ENCODE results near the gene SCP2. TPM values are rescaled to one million over a fixed set of nuclear protein-coding genes. Genes with fewer than 3 reads are reported as not detected.

Gene SCP2
- total RNA-seq, 1 experiment from 2014 or later: 97.5 TPM

GRCh38 chr1:52906135-52906603, 20.9 kb upstream of the SCP2 start:
- H3K4me3 ChIP-seq (ENCODE audit: low read length): no peak overlapping the region
- H3K9ac ChIP-seq (ENCODE audit: low read length): no peak overlapping the region
- no peak for TF ChIP-seq EZH2 (IDR thresholded peaks at IDR 0.05; ENCODE audit: low read length, unreplicated experiment)
- no peak for TF ChIP-seq CTCF (conservative IDR thresholded peaks at IDR 0.05; ENCODE audit: low read depth, low read length)
- no peak for TF ChIP-seq EZH2phosphoT487 (IDR thresholded peaks at IDR 0.05; ENCODE audit: borderline replicate concordance, low read length)
- no peak for DNase-seq
- no peak overlapping the region for H2AFZ ChIP-seq (ENCODE audit: low read length)
- ChIA-PET POLR2A (ENCODE audit: unreplicated experiment) (no interaction called here), CTCF (no interaction called here)
- intact Hi-C loops (cut with micrococcal nuclease): no loop called here
- no peaks in the 10 kb centered on the region for H3K9me2 ChIP-seq (replicated peaks; ENCODE audit: low read length)
- no peaks in the 10 kb centered on the region for H3F3A ChIP-seq (ENCODE audit: low read length, unreplicated experiment)
- no peaks in the 10 kb centered on the region for H4K20me1 ChIP-seq (ENCODE audit: low read length)
- BruUV-seq (replicated peaks): no TSS peak
- no peak overlapping the region for H3K4me2 ChIP-seq (ENCODE audit: low read length)
- H3K27ac ChIP-seq (ENCODE audit: low read length): no peak overlapping the region
- no peaks in the 10 kb centered on the region for H3K27me3 ChIP-seq (ENCODE audit: low read length)
- H3K79me2 ChIP-seq (ENCODE audit: low read length): no peaks in the 10 kb centered on the region
- no peaks in the 10 kb centered on the region for H3K36me3 ChIP-seq (ENCODE audit: low read depth, low read length)
- no peaks in the 10 kb centered on the region for H3K9me3 ChIP-seq (ENCODE audit: low read length)
- H3K4me1 ChIP-seq (ENCODE audit: insufficient read depth, low read length): peaks cover 4% of the 10 kb centered on the region
- ATAC-seq: no peak

GRCh38 chr1:52907068-52907811, 19.8 kb upstream of the SCP2 start:
- Histone ChIP-seq H3K4me3 (ENCODE audit: low read length) (no peak overlapping the region), H3K36me3 (ENCODE audit: low read depth, low read length) (no peaks in the 10 kb centered on the region), H3K4me1 (ENCODE audit: insufficient read depth, low read length) (peaks cover 4% of the 10 kb centered on the region), H4K20me1 (ENCODE audit: low read length) (no peaks in the 10 kb centered on the region), H3K79me2 (ENCODE audit: low read length) (no peaks in the 10 kb centered on the region), H2AFZ (ENCODE audit: low read length) (no peak overlapping the region), H3K9ac (ENCODE audit: low read length) (no peak overlapping the region), H3K27ac (ENCODE audit: low read length) (no peak overlapping the region), H3F3A (ENCODE audit: low read length, unreplicated experiment) (no peaks in the 10 kb centered on the region), H3K9me3 (ENCODE audit: low read length) (no peaks in the 10 kb centered on the region), H3K9me2 (replicated peaks; ENCODE audit: low read length) (no peaks in the 10 kb centered on the region), H3K27me3 (ENCODE audit: low read length) (no peaks in the 10 kb centered on the region), H3K4me2 (ENCODE audit: low read length) (no peak overlapping the region)
- intact Hi-C loops (cut with micrococcal nuclease): no loop called here
- peak; percentile 36 for DNase-seq
- ChIA-PET CTCF (no interaction called here), POLR2A (ENCODE audit: unreplicated experiment) (no interaction called here)
- BruUV-seq (replicated peaks): no TSS peak
- ATAC-seq: no peak
- TF ChIP-seq EZH2phosphoT487 (IDR thresholded peaks at IDR 0.05; ENCODE audit: borderline replicate concordance, low read length) (no peak), CTCF (conservative IDR thresholded peaks at IDR 0.05; ENCODE audit: low read depth, low read length) (no peak), EZH2 (IDR thresholded peaks at IDR 0.05; ENCODE audit: low read length, unreplicated experiment) (no peak)

- Histone ChIP-seq H3K36me3 (ENCODE audit: low read depth, low read length) (no peaks in the 10 kb centered on the region), H3K9ac (ENCODE audit: low read length) (no peak overlapping the region), H3K4me3 (ENCODE audit: low read length) (no peak overlapping the region), H2AFZ (ENCODE audit: low read length) (no peak overlapping the region), H3K9me2 (replicated peaks; ENCODE audit: low read length) (no peaks in the 10 kb centered on the region), H3K9me3 (ENCODE audit: low read length) (no peaks in the 10 kb centered on the region), H3F3A (ENCODE audit: low read length, unreplicated experiment) (no peaks in the 10 kb centered on the region), H3K27ac (ENCODE audit: low read length) (no peak overlapping the region), H3K79me2 (ENCODE audit: low read length) (no peaks in the 10 kb centered on the region), H3K4me1 (ENCODE audit: insufficient read depth, low read length) (peaks cover 4% of the 10 kb centered on the region), H3K27me3 (ENCODE audit: low read length) (no peaks in the 10 kb centered on the region), H3K4me2 (ENCODE audit: low read length) (no peak overlapping the region), H4K20me1 (ENCODE audit: low read length) (no peaks in the 10 kb centered on the region)
- intact Hi-C loops (cut with micrococcal nuclease): no loop called here
- ChIA-PET POLR2A (ENCODE audit: unreplicated experiment) (no interaction called here), CTCF (no interaction called here)
- no TSS peak for BruUV-seq (replicated peaks)
- no peak for TF ChIP-seq EZH2 (IDR thresholded peaks at IDR 0.05; ENCODE audit: low read length, unreplicated experiment)
- no peak for TF ChIP-seq CTCF (conservative IDR thresholded peaks at IDR 0.05; ENCODE audit: low read depth, low read length)
- no peak for TF ChIP-seq EZH2phosphoT487 (IDR thresholded peaks at IDR 0.05; ENCODE audit: borderline replicate concordance, low read length)
- ATAC-seq: no peak
- no peak for DNase-seq
These were observed 19.3 kb upstream of the SCP2 start for GRCh38 chr1:52907812-52908153.

Measured in PC-3 (cell line).